ENCODE measurements around the gene PPP1R7.
"Not testable (repeated sequence)": the region's sequence is repeated elsewhere in the genome, so short reads cannot be mapped to it uniquely, and the experiment has no call there.

PPP1R7 gene
- 29.3 to 46.0 (median 37.4) reads per million in 3 donors for total RNA-seq

- H3K27me3 ChIP-seq (replicated peaks; ENCODE audit: control insufficient read depth, insufficient read depth, low read length, poor library complexity, severe bottlenecking), result no peaks in the 10 kb centered on the region
- DNase-seq, result peak; percentile 91 to 95 (median 94)
- peak within 1 kb of the TSS; percentile 72 for H3K27ac ChIP-seq (ENCODE audit: insufficient read depth, low read length, poor library complexity, severe bottlenecking)
- H3K4me1 ChIP-seq (ENCODE audit: control insufficient read depth, insufficient read depth, low read length, poor library complexity, severe bottlenecking), result peaks cover 17% of the 10 kb centered on the region
- no peaks in the 10 kb centered on the region for H3K36me3 ChIP-seq (ENCODE audit: control insufficient read depth, insufficient read depth, low read length)
- H3K4me3 ChIP-seq (ENCODE audit: insufficient read depth, low read depth, low read length, poor library complexity, severe bottlenecking), result peak within 1 kb of the TSS; percentile 92
- H3K9me3 ChIP-seq (ENCODE audit: control insufficient read depth, low read length), result no peaks in the 10 kb centered on the region
These were observed at the start of gene PPP1R7 for GRCh38 chr2:241149925-241150659. Gene PPP1R7 (plus strand): TSS chr2:241150467. CDS start chr2:241150496, 29 bp downstream.

GRCh38 chr2:241102239-241102803 is 47.9 kb upstream of the PPP1R7 start, which contains the start of gene MTERF4:
Gene MTERF4 (minus strand): TSS chr2:241102287. CDS start chr2:241102273, 14 bp downstream.
- Histone ChIP-seq H3K4me3 (ENCODE audit: insufficient read depth, low read depth, low read length, poor library complexity, severe bottlenecking) (peak within 1 kb of the TSS; percentile 82), H3K9me3 (ENCODE audit: control insufficient read depth, low read length) (no peaks in the 10 kb centered on the region), H3K4me1 (ENCODE audit: control insufficient read depth, insufficient read depth, low read length, poor library complexity, severe bottlenecking) (peaks cover 17% of the 10 kb centered on the region), H3K36me3 (ENCODE audit: control insufficient read depth, insufficient read depth, low read length) (peaks cover 35% of the 10 kb centered on the region), H3K27ac (ENCODE audit: insufficient read depth, low read length, poor library complexity, severe bottlenecking) (peak within 1 kb of the TSS; percentile 89), H3K27me3 (replicated peaks; ENCODE audit: control insufficient read depth, insufficient read depth, low read length, poor library complexity, severe bottlenecking) (no peaks in the 10 kb centered on the region)
- peak; percentile 76 to 85 (median 80) for DNase-seq

- peaks cover 29% of the 10 kb centered on the region for H3K36me3 ChIP-seq (ENCODE audit: control insufficient read depth, insufficient read depth, low read length)
- no peaks in the 10 kb centered on the region for H3K27me3 ChIP-seq (replicated peaks; ENCODE audit: control insufficient read depth, insufficient read depth, low read length, poor library complexity, severe bottlenecking)
- DNase-seq, result no peak
- H3K27ac ChIP-seq (ENCODE audit: insufficient read depth, low read length, poor library complexity, severe bottlenecking), result peak overlapping the region; percentile 89
- peak overlapping the region; percentile 82 for H3K4me3 ChIP-seq (ENCODE audit: insufficient read depth, low read depth, low read length, poor library complexity, severe bottlenecking)
- H3K4me1 ChIP-seq (ENCODE audit: control insufficient read depth, insufficient read depth, low read length, poor library complexity, severe bottlenecking), result peaks cover 22% of the 10 kb centered on the region
- no peaks in the 10 kb centered on the region for H3K9me3 ChIP-seq (ENCODE audit: control insufficient read depth, low read length)
These were observed 47.1 kb upstream of the PPP1R7 start for GRCh38 chr2:241103176-241103595.

- H3K4me1 ChIP-seq (ENCODE audit: control insufficient read depth, insufficient read depth, low read length, poor library complexity, severe bottlenecking), result peaks cover 26% of the 10 kb centered on the region
These were observed 45.7 kb upstream of the PPP1R7 start for GRCh38 chr2:241104611-241105010.

GRCh38 chr2:241105641-241106040 is 44.6 kb upstream of the PPP1R7 start:
- peaks cover 11% of the 10 kb centered on the region for H3K36me3 ChIP-seq (ENCODE audit: control insufficient read depth, insufficient read depth, low read length)
- H3K27me3 ChIP-seq (replicated peaks; ENCODE audit: control insufficient read depth, insufficient read depth, low read length, poor library complexity, severe bottlenecking), result no peaks in the 10 kb centered on the region
- H3K27ac ChIP-seq (ENCODE audit: insufficient read depth, low read length, poor library complexity, severe bottlenecking), result no peak overlapping the region
- H3K9me3 ChIP-seq (ENCODE audit: control insufficient read depth, low read length), result no peaks in the 10 kb centered on the region
- peaks cover 32% of the 10 kb centered on the region for H3K4me1 ChIP-seq (ENCODE audit: control insufficient read depth, insufficient read depth, low read length, poor library complexity, severe bottlenecking)
- DNase-seq, result no peak
- no peak overlapping the region for H3K4me3 ChIP-seq (ENCODE audit: insufficient read depth, low read depth, low read length, poor library complexity, severe bottlenecking)

More at GRCh38 chr2:241104611-241105010, 45.7 kb upstream of the PPP1R7 start:
- H3K4me3 ChIP-seq (ENCODE audit: insufficient read depth, low read depth, low read length, poor library complexity, severe bottlenecking); H3K27me3 ChIP-seq (replicated peaks; ENCODE audit: control insufficient read depth, insufficient read depth, low read length, poor library complexity, severe bottlenecking); DNase-seq; H3K9me3 ChIP-seq (ENCODE audit: control insufficient read depth, low read length): not testable (repeated sequence)
- H3K36me3 ChIP-seq (ENCODE audit: control insufficient read depth, insufficient read depth, low read length), result peaks cover 17% of the 10 kb centered on the region
- H3K27ac ChIP-seq (ENCODE audit: insufficient read depth, low read length, poor library complexity, severe bottlenecking), result peak overlapping the region; percentile 15

- no peak for DNase-seq
- Histone ChIP-seq H3K36me3 (ENCODE audit: control insufficient read depth, insufficient read depth, low read length) (peaks cover 9% of the 10 kb centered on the region), H3K4me3 (ENCODE audit: insufficient read depth, low read depth, low read length, poor library complexity, severe bottlenecking) (no peak overlapping the region), H3K27me3 (replicated peaks; ENCODE audit: control insufficient read depth, insufficient read depth, low read length, poor library complexity, severe bottlenecking) (no peaks in the 10 kb centered on the region), H3K9me3 (ENCODE audit: control insufficient read depth, low read length) (no peaks in the 10 kb centered on the region), H3K27ac (ENCODE audit: insufficient read depth, low read length, poor library complexity, severe bottlenecking) (peak overlapping the region; percentile 3), H3K4me1 (ENCODE audit: control insufficient read depth, insufficient read depth, low read length, poor library complexity, severe bottlenecking) (peaks cover 28% of the 10 kb centered on the region)
These were observed 43.1 kb upstream of the PPP1R7 start for GRCh38 chr2:241107031-241107783.

- Histone ChIP-seq H3K27ac (ENCODE audit: insufficient read depth, low read length, poor library complexity, severe bottlenecking) (peak overlapping the region; percentile 74), H3K4me3 (ENCODE audit: insufficient read depth, low read depth, low read length, poor library complexity, severe bottlenecking) (peak overlapping the region; percentile 45), H3K4me1 (ENCODE audit: control insufficient read depth, insufficient read depth, low read length, poor library complexity, severe bottlenecking) (peaks cover 33% of the 10 kb centered on the region), H3K36me3 (ENCODE audit: control insufficient read depth, insufficient read depth, low read length) (peaks cover 9% of the 10 kb centered on the region), H3K9me3 (ENCODE audit: control insufficient read depth, low read length) (no peaks in the 10 kb centered on the region), H3K27me3 (replicated peaks; ENCODE audit: control insufficient read depth, insufficient read depth, low read length, poor library complexity, severe bottlenecking) (no peaks in the 10 kb centered on the region)
- peak in 1 of 3 donors; percentile 32 for DNase-seq
These were observed 41.7 kb upstream of the PPP1R7 start for GRCh38 chr2:241108271-241109209.

- Histone ChIP-seq H3K9me3 (ENCODE audit: control insufficient read depth, low read length) (no peaks in the 10 kb centered on the region), H3K4me3 (ENCODE audit: insufficient read depth, low read depth, low read length, poor library complexity, severe bottlenecking) (peak overlapping the region; percentile 45), H3K27me3 (replicated peaks; ENCODE audit: control insufficient read depth, insufficient read depth, low read length, poor library complexity, severe bottlenecking) (no peaks in the 10 kb centered on the region), H3K4me1 (ENCODE audit: control insufficient read depth, insufficient read depth, low read length, poor library complexity, severe bottlenecking) (peaks cover 33% of the 10 kb centered on the region), H3K27ac (ENCODE audit: insufficient read depth, low read length, poor library complexity, severe bottlenecking) (peak overlapping the region; percentile 74), H3K36me3 (ENCODE audit: control insufficient read depth, insufficient read depth, low read length) (peaks cover 9% of the 10 kb centered on the region)
- no peak for DNase-seq
These were observed 40.8 kb upstream of the PPP1R7 start for GRCh38 chr2:241109210-241110088.

Data from effector memory CD4-positive, alpha-beta T cell (primary cell).